KOPT-K1 (cell line): ENCODE measurements around the gene RAB7A.
A peak's percentile ranks its signal among the peaks of the same experiment; 100 is the strongest.

Experiments used
- H3K27ac ChIP-seq: fragments of 200-600 bp; sonication (generic); 2 replicates; pipeline ENCODE4 v1.5.1; 2016; ENCODE audit warnings: antibody characterized with exemption, mild to moderate bottlenecking, low read depth, low read length; ENCODE audit not compliant: poor library complexity, severe bottlenecking
- H3K36me3 ChIP-seq: fragments of 200-600 bp; sonication (generic); 2 replicates; pipeline ENCODE4 v1.5.1; 2017; ENCODE audit warnings: antibody characterized with exemption, mild to moderate bottlenecking, low read length, moderate library complexity; ENCODE audit not compliant: insufficient read depth
- H3K9me3 ChIP-seq: fragments of 200-600 bp; sonication (generic); 2 replicates; pipeline ENCODE4 v1.5.1; 2017; ENCODE audit warnings: antibody characterized with exemption, low read length, mild to moderate bottlenecking; ENCODE audit not compliant: insufficient read depth, poor library complexity, severe bottlenecking

Gene RAB7A

GRCh38 chr3:128726023-128727016 lies at the start of gene RAB7A:
RAB7A (plus strand) TSS chr3:128726183; CDS start chr3:128795368, 69,185 bp downstream.
- H3K36me3 ChIP-seq = peaks cover 4% of the 10 kb centered on the region; the same call in 1 of the 2 replicates

GRCh38 chr3:128679338-128679737 lies 46.6 kb upstream of the RAB7A start:
- no peaks in the 10 kb centered on the region for H3K9me3 ChIP-seq
- no peaks in the 10 kb centered on the region for H3K36me3 ChIP-seq
- no peak overlapping the region for H3K27ac ChIP-seq

More at GRCh38 chr3:128726023-128727016, at the start of gene RAB7A:
- peak within 1 kb of the TSS; percentile 78 for H3K27ac ChIP-seq
- no peaks in the 10 kb centered on the region for H3K9me3 ChIP-seq

GRCh38 chr3:128680603-128681368 lies 45.2 kb upstream of the RAB7A start:
- H3K27ac ChIP-seq = peak overlapping the region; percentile 93

GRCh38 chr3:128681369-128681829 lies 44.6 kb upstream of the RAB7A start:
- peak overlapping the region; percentile 93 for H3K27ac ChIP-seq
- H3K36me3 ChIP-seq = no peaks in the 10 kb centered on the region
- H3K9me3 ChIP-seq = no peaks in the 10 kb centered on the region

More at GRCh38 chr3:128680603-128681368, 45.2 kb upstream of the RAB7A start:
- H3K36me3 ChIP-seq = no peaks in the 10 kb centered on the region
- no peaks in the 10 kb centered on the region for H3K9me3 ChIP-seq

DNA sequence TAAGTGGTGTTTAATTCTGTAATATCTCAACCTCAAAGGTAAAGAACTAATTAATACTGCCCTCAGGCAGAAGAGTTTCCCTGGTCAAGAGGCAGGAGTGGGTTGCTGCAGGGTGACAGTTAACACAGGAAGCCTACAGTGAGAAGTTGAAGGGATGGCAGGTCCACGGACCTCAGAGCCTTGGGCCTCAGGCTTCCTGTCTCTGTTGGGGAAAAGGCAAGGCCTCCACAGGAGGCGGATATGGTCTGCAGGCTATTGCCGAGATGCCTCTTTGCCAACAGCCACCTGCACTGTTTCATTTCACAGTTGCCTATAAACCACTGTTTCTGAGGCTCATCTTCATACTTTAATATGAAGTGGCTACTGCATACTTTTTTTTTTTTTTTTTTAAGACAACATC lies 42.0 kb upstream of the RAB7A start:
- Histone ChIP-seq H3K9me3 (no peaks in the 10 kb centered on the region), H3K36me3 (no peaks in the 10 kb centered on the region), H3K27ac (peak overlapping the region; percentile 55)

GRCh38 chr3:128684986-128685726 lies 40.8 kb upstream of the RAB7A start:
- H3K9me3 ChIP-seq = no peaks in the 10 kb centered on the region
- no peak overlapping the region for H3K27ac ChIP-seq
- H3K36me3 ChIP-seq = no peaks in the 10 kb centered on the region

DNA sequence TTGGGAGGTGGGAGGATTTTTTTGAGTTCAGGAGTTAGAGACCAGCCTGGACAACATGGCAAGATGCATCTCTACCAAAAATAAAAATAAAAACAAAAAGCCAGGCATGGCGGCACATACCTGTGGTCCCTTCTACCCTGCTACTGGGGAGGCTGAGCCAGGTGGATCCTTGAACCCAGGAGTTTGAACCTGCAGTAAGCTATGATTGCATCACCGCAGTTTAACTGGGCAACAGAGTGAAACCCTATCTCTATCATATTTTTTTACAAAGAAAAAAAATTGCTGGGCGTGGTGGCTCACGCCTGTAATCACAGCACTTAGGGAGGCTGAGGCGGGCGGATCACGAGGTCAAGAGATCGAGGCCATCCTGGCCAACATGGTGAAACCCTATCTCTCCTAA lies 39.5 kb upstream of the RAB7A start:
- Histone ChIP-seq H3K36me3 (no peaks in the 10 kb centered on the region), H3K9me3 (no peaks in the 10 kb centered on the region), H3K27ac (no peak overlapping the region)

- Histone ChIP-seq H3K9me3 (no peaks in the 10 kb centered on the region), H3K27ac (no peak overlapping the region), H3K36me3 (no peaks in the 10 kb centered on the region)
Measured at GRCh38 chr3:128689060-128689459, 36.9 kb upstream of the RAB7A start.

DNA sequence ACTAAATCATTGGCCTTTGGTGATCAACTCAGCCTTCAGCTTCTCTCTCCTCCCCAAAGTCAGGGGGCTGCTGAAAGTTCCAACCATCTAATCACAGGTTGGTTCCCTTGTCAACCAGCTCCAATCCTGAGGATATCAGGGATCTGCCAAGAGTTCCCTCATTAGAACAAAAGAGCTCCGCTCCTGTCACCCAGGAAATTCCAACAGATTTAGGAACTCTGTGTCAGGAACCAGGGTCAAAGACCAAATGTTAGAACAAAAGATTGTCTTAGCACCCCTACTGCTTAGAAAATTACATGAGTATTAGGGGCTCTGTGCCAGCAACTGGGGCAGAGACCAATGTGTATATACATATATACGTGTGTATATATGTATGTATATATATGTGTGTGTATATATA lies 32.3 kb upstream of the RAB7A start:
- no peak overlapping the region for H3K27ac ChIP-seq
- H3K9me3 ChIP-seq = no peaks in the 10 kb centered on the region
- H3K36me3 ChIP-seq = no peaks in the 10 kb centered on the region

GRCh38 chr3:128697341-128697740 lies 28.6 kb upstream of the RAB7A start:
- no peaks in the 10 kb centered on the region for H3K36me3 ChIP-seq
- no peaks in the 10 kb centered on the region for H3K9me3 ChIP-seq
- H3K27ac ChIP-seq = no peak overlapping the region

- no peaks in the 10 kb centered on the region for H3K36me3 ChIP-seq
- no peaks in the 10 kb centered on the region for H3K9me3 ChIP-seq
- H3K27ac ChIP-seq = no peak overlapping the region
Measured at GRCh38 chr3:128698211-128699047, 27.6 kb upstream of the RAB7A start.

DNA sequence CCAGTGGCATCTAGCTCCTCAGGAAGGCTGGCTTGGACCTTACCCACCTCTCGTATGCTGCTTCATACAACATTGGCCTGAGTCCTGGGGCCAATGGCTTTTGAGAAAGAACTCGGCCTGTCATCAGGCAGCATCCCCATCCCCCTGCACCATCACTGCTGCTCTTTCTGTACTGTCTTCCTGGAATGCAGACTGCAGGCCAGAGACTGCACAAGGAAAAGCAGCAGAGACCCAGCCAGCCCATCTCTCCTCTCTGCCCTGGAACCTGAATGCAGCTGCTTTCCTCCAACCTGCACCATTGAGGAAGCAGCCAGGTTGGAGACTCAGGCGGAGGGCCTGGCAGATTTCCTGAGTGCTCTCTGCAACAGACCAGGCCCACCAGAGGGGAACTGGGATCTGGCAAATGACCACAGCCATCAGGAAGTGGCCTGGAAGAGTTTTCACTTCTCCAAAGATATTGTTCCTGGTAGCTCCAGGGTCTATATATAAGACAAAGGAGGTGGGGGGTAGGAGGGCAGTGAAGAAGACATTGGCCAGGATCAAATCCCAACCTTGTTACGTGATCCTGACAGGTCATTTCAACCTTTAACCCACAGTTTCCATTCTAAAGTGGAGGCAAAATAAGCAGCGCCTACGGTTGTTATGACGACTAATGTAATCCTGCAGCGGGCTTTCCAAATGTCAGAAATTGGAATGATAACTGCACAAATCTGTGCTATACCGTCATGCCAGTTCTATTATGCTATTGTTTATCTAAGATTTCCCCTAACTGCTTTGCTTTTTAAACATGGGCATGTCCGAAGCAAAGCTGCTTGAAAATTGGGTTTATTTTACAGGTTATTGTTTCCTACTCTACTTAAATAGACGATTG lies 24.4 kb upstream of the RAB7A start:
- Histone ChIP-seq H3K27ac (no peak overlapping the region), H3K36me3 (no peaks in the 10 kb centered on the region), H3K9me3 (no peaks in the 10 kb centered on the region)

DNA sequence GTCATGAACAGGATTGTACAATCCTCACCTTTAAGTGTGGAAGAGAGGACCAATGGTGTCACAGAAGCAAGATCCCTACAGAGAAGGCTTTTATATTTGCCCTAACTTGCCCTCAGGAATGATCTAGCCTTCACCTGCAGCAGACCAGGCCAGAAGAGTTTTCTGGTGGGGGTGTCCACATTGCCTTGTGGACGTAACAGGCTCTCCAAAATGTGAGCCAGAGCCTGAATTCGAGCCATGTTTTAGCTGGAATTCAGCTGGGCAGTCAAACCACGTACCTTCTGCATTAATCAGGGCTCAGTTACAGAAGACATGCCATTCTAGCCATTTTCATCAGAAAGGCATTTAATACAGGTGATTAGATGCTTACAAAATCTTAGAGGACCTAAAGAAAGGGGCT lies 23.6 kb upstream of the RAB7A start:
- no peaks in the 10 kb centered on the region for H3K36me3 ChIP-seq
- no peaks in the 10 kb centered on the region for H3K9me3 ChIP-seq
- H3K27ac ChIP-seq = no peak overlapping the region
